Type B pancreatic cell (in vitro differentiated cells): ENCODE measurements around the gene ARIH2. TPM values are rescaled to one million over a fixed set of nuclear protein-coding genes. Genes with fewer than 3 reads are reported as not detected.

Source experiments
- DNase-seq: peaks from one replicate; pipeline ENCODE4 v3.0.0; 2021; ENCODE audit warnings: mixed read lengths; ENCODE audit not compliant: unreplicated experiment; ENCODE audit errors: extremely low spot score
- H3K27ac Mint-ChIP-seq: 2 replicates; pipeline ENCODE4 v1.8.0; 2021; ENCODE audit warnings: mild to moderate bottlenecking, mixed read lengths
- H3K27me3 Mint-ChIP-seq: 2 replicates; pipeline ENCODE4 v1.8.0; 2021; ENCODE audit warnings: mixed read lengths
- H3K36me3 Mint-ChIP-seq: 2 replicates; pipeline ENCODE4 v1.8.0; 2021; ENCODE audit warnings: mixed read lengths
- H3K4me1 Mint-ChIP-seq: one replicate; pipeline ENCODE4 v1.8.0; 2021; ENCODE audit warnings: mixed read lengths; ENCODE audit not compliant: unreplicated experiment
- H3K4me3 Mint-ChIP-seq: 2 replicates; pipeline ENCODE4 v1.8.0; 2021; ENCODE audit warnings: mild to moderate bottlenecking, mixed read lengths
- H3K9me3 Mint-ChIP-seq: 2 replicates; pipeline ENCODE4 v1.8.0; 2021; ENCODE audit warnings: mixed read lengths
- CTCF ChIP-seq: fragments of 200-600 bp; sonication (generic); conservative IDR thresholded peaks from 2 replicates; pipeline ENCODE4 v1.5.0; 2021; ENCODE audit warnings: antibody characterized with exemption, mild to moderate bottlenecking
- total RNA-seq: library from RNA; stranded (reverse); gene quantifications from 2 replicates; pipeline ENCODE4 v1.2.1, GENCODE V29; 2021; ENCODE audit warnings: low replicate concordance

Gene ARIH2
- total RNA-seq, 1 donor from 2014 or later, result 84.4 TPM

- H3K4me3 Mint-ChIP-seq, result peak overlapping the region; percentile 96
- no peak for DNase-seq
- H3K4me1 Mint-ChIP-seq, result peaks cover 11% of the 10 kb centered on the region
- no peaks in the 10 kb centered on the region for H3K9me3 Mint-ChIP-seq
- peak overlapping the region; percentile 87 for H3K27ac Mint-ChIP-seq
- no peak for TF ChIP-seq CTCF
- H3K36me3 Mint-ChIP-seq, result peaks cover 8% of the 10 kb centered on the region
- H3K27me3 Mint-ChIP-seq, result no peaks in the 10 kb centered on the region
Observed at GRCh38 chr3:49019941-49020329, 101.3 kb downstream of the ARIH2 start.

DNA sequence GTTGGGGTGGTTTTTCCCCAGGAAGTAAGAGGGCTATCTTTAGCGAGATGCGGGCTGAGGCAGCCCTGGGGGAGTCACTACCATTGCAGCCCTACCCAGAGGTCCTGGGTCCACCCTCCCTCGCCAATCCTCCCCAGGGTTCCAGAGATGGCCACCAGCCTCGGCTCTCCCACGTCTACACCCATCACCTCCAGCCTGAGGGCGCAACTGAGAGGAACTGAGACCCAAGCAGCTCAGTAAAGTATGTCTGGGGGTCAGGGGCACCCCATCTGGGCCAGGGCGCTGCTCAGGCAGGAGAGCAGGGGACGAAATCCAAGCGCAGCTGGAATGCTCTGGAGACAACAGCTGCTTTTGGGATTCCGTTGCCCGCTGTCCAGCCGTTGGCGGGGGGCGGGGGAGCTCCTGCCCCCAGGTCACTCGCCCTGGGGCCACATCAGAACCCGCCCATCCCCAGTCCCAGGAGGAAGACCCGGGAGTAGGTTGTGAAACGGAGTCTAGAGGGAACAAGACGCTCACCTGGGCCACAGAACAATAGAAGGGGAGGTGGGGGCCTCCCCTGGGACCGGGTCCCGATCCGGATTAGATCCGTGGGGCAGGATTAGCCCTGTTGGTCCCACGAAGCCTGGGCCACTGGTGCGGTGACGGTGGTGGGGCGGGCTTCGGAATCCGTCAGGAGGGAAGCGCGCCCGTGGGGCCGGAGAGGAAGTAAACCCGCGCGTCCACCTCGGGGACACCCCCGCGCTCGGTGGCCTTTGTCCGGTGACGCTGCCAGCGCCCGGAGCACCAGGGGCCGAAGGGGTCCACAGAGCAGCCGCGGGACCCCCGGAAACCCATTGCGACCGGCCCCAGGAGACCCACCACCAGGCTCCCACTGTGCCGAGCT, 101.9 kb downstream of the ARIH2 start:
- no peak for TF ChIP-seq CTCF
- peak overlapping the region; percentile 87 for H3K27ac Mint-ChIP-seq
- peaks cover 11% of the 10 kb centered on the region for H3K4me1 Mint-ChIP-seq
- H3K4me3 Mint-ChIP-seq, result peak overlapping the region; percentile 96
- peaks cover 4% of the 10 kb centered on the region for H3K36me3 Mint-ChIP-seq
- no peaks in the 10 kb centered on the region for H3K9me3 Mint-ChIP-seq
- no peaks in the 10 kb centered on the region for H3K27me3 Mint-ChIP-seq
- no peak for DNase-seq

- Mint-ChIP-seq H3K4me1 (peaks cover 11% of the 10 kb centered on the region), H3K4me3 (peak overlapping the region; percentile 96)
- TF ChIP-seq CTCF, result no peak
Observed at GRCh38 chr3:49021213-49021812, 102.7 kb downstream of the ARIH2 start.

GRCh38 chr3:49021813-49022687, 103.4 kb downstream of the ARIH2 start, which contains the start of gene NDUFAF3:
TSS of gene NDUFAF3 (plus strand) at chr3:49022121. CDS start at chr3:49022145, 24 bp downstream.
- peak; percentile 98 for DNase-seq
- TF ChIP-seq CTCF, result peak; percentile 99
- H3K4me3 Mint-ChIP-seq, result peak within 1 kb of the TSS; percentile 96
- H3K4me1 Mint-ChIP-seq, result peaks cover 15% of the 10 kb centered on the region
- H3K27me3 Mint-ChIP-seq, result no peaks in the 10 kb centered on the region
- H3K9me3 Mint-ChIP-seq, result no peaks in the 10 kb centered on the region
- peaks cover 8% of the 10 kb centered on the region for H3K36me3 Mint-ChIP-seq
- peak within 1 kb of the TSS; percentile 97 for H3K27ac Mint-ChIP-seq

More at GRCh38 chr3:49021213-49021812, 102.7 kb downstream of the ARIH2 start:
- Mint-ChIP-seq H3K27ac (peak overlapping the region; percentile 97), H3K27me3 (no peaks in the 10 kb centered on the region), H3K36me3 (peaks cover 4% of the 10 kb centered on the region), H3K9me3 (no peaks in the 10 kb centered on the region)
- peak; percentile 98 for DNase-seq

DNA sequence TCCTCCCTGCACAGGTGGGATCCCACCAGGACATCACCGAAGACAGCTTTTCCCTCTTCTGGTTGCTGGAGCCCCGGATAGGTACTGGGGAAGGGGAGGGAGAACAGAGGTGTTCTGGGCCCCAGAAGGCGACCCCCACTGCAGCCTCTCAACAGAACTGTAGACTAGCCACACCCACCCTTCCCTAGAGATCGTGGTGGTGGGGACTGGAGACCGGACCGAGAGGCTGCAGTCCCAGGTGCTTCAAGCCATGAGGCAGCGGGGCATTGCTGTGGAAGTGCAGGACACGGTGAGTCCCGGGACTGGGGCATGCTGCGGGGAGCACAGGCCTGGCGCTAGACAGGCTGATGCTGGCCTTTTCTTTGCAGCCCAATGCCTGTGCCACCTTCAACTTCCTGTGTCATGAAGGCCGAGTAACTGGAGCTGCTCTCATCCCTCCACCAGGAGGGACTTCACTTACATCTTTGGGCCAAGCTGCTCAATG, 104.1 kb downstream of the ARIH2 start:
- no peaks in the 10 kb centered on the region for H3K9me3 Mint-ChIP-seq
- peaks cover 19% of the 10 kb centered on the region for H3K4me1 Mint-ChIP-seq
- no peak for DNase-seq
- H3K36me3 Mint-ChIP-seq, result peaks cover 12% of the 10 kb centered on the region
- H3K4me3 Mint-ChIP-seq, result peak overlapping the region; percentile 94
- no peak for TF ChIP-seq CTCF
- peak overlapping the region; percentile 92 for H3K27ac Mint-ChIP-seq
- no peaks in the 10 kb centered on the region for H3K27me3 Mint-ChIP-seq
